ENCODE measurements around the gene STAT5B. TPM values are rescaled to one million over a fixed set of nuclear protein-coding genes. Genes with fewer than 3 reads are reported as not detected.

The STAT5B gene
- total RNA-seq (2021; ENCODE audit: unreplicated experiment) (102 TPM), Bru-seq, nascent RNA (percentile 87 among the genes with signal in this experiment), BruChase-seq, experiment 1, labeled RNA remaining after a 2-hour chase (percentile 86 among the genes with signal in this experiment), BruChase-seq, experiment 2, labeled RNA remaining after a 6-hour chase (percentile 91 among the genes with signal in this experiment)
- 66.5 TPM for polyA plus RNA-seq (2012; ENCODE audit: insufficient read length)
- long read RNA-seq, full-length matches to known transcripts, result 145 of 377 reads
- long read RNA-seq, partial matches to known transcripts, result 93 of 377 reads
- long read RNA-seq, other reads (novel, unspliced or antisense), result 139 of 377 reads

DNA sequence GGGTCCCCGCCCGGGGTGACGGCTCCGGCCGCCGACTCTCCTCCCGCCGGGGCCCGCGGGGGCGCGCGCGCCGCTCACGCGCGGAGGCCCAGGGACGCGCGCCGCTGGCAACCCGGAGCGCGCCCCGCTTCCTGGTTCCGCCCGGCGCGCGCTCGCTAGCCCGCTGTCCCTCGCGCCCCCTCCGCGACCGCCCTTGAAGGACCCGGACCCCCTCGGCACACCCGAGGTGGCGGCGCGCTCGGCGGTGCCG is at the start of gene STAT5B:
STAT5B (minus strand) TSS at position 33 of the 250 bp plus-strand sequence. CDS start 44,264 bp downstream, outside the sequence.
- Histone ChIP-seq H3K27me3 (ENCODE audit: control insufficient read depth, insufficient read depth, low read length) (no peaks in the 10 kb centered on the region), H3K27ac (ENCODE audit: low read length) (peak within 1 kb of the TSS; percentile 94), H3K9me3 (ENCODE audit: control insufficient read depth, insufficient read depth, low read depth, low read length) (no peaks in the 10 kb centered on the region), H3K4me3 (ENCODE audit: low read depth in 2 of 2, low read length in 2 of 2) (peak within 1 kb of the TSS; percentile 55 to 87), H3K4me1 (ENCODE audit: control insufficient read depth, insufficient read depth, low read length) (peaks cover 25% of the 10 kb centered on the region), H3K36me3 (ENCODE audit: control insufficient read depth, insufficient read depth, low read length) (no peaks in the 10 kb centered on the region; the same call in 1 of the 2 replicates)
- DNase-seq (ENCODE audit: low read depth, low spot score) (no peak), ATAC-seq (peak; percentile 75)
- in situ Hi-C loops (cut with HindIII; ENCODE audit: low pct_unique_long_range_greater_than_20kb, low sequenced_read_pairs), result no loop called here
- POLR2A ChIA-PET, result no interaction called here
- CTCF ChIA-PET, result no interaction called here
- intact Hi-C loops (cut with micrococcal nuclease; ENCODE audit: unreplicated experiment), result no loop called here
- TF ChIP-seq CTCF (IDR thresholded peaks at IDR 0.05) (no peak), SIN3A (IDR thresholded peaks at IDR 0.05; ENCODE audit: borderline replicate concordance, insufficient read depth, low read depth, low read length) (no peak), POLR2AphosphoS5 (IDR thresholded peaks at IDR 0.05; ENCODE audit: low read depth, low read length) (no peak), TCF7L2 (IDR thresholded peaks at IDR 0.05; ENCODE audit: low read depth, low read length) (no peak), REST (IDR thresholded peaks at IDR 0.05; ENCODE audit: insufficient read depth in 1 of 2, low read depth in 2 of 2, low read length in 1 of 2) (no peak)
- no TSS peak for BruUV-seq (replicated peaks)

- intact Hi-C loops (cut with micrococcal nuclease; ENCODE audit: unreplicated experiment), result loop anchor here (10.0 kb wide), 1 partner anchor 60 kb away; the partner anchor contains the start of gene STAT3
- no peaks in the 10 kb centered on the region for H3K27me3 ChIP-seq (ENCODE audit: control insufficient read depth, insufficient read depth, low read length)
- CTCF ChIA-PET, result interaction anchor here (0.7 kb wide), 1 partner anchor 195 kb away, joined by 3 read pairs; no protein-coding TSS in a partner anchor
- in situ Hi-C loops (cut with HindIII; ENCODE audit: low pct_unique_long_range_greater_than_20kb, low sequenced_read_pairs), result no loop called here
- no peaks in the 10 kb centered on the region for H3K9me3 ChIP-seq (ENCODE audit: control insufficient read depth, insufficient read depth, low read depth, low read length)
- H3K4me3 ChIP-seq (ENCODE audit: low read depth in 2 of 2, low read length in 2 of 2), result no peak overlapping the region
- H3K27ac ChIP-seq (ENCODE audit: low read length), result peak overlapping the region; percentile 98
- peaks cover 10% of the 10 kb centered on the region; the same call in 1 of the 2 replicates for H3K36me3 ChIP-seq (ENCODE audit: control insufficient read depth, insufficient read depth, low read length)
- ATAC-seq (peak; percentile 32; the same call in 1 of the 2 replicates), DNase-seq (ENCODE audit: low read depth, low spot score) (peak; percentile 81)
- POLR2A ChIA-PET, result interaction anchor here (0.7 kb wide), 1 partner anchor 144 kb away, joined by 4 read pairs; no protein-coding TSS in a partner anchor
- TF ChIP-seq SIN3A (IDR thresholded peaks at IDR 0.05; ENCODE audit: borderline replicate concordance, insufficient read depth, low read depth, low read length) (no peak), POLR2AphosphoS5 (IDR thresholded peaks at IDR 0.05; ENCODE audit: low read depth, low read length) (peak; percentile 67; the same call in 1 of the 2 replicates), REST (IDR thresholded peaks at IDR 0.05; ENCODE audit: insufficient read depth in 1 of 2, low read depth in 2 of 2, low read length in 1 of 2) (no peak), TCF7L2 (IDR thresholded peaks at IDR 0.05; ENCODE audit: low read depth, low read length) (no peak), CTCF (IDR thresholded peaks at IDR 0.05) (no peak)
- H3K4me1 ChIP-seq (ENCODE audit: control insufficient read depth, insufficient read depth, low read length), result peaks cover 62% of the 10 kb centered on the region
- BruUV-seq (replicated peaks), result no TSS peak
Measured at GRCh38 chr17:42325026-42325425, 48.8 kb upstream of the STAT5B start.
